A549 (cell line): ENCODE measurements around the gene FBXO2.

Experiments used
- CHD4 ChIP-seq: fragments of 200-600 bp; sonication (generic); IDR thresholded peaks from 2 replicates; pipeline ENCODE4 v1.6.1; 2016; ENCODE audit warnings: antibody characterized with exemption, mild to moderate bottlenecking, borderline replicate concordance
- CTCF ChIP-seq: fragments of >200 bp; sonication (Bioruptor Twin); formaldehyde crosslinking; IDR thresholded peaks from 3 replicates; pipeline ENCODE4 v1.5.1; 2016
- MYC ChIP-seq: IDR thresholded peaks from 2 replicates; pipeline ENCODE4 v1.6.1; 2012; ENCODE audit warnings: mild to moderate bottlenecking, inconsistent platforms, low read length, improper control_type of control experiment, borderline replicate concordance
- POLR2A ChIP-seq: IDR thresholded peaks from 2 replicates; pipeline ENCODE4 v1.6.1; 2012; ENCODE audit warnings: mild to moderate bottlenecking, low read length

- no peak for TF ChIP-seq CTCF
- no peak for TF ChIP-seq POLR2A
- no peak for TF ChIP-seq CHD4
- TF ChIP-seq MYC: no peak
Measured at GRCh38 chr1:11682799-11683198, 28.6 kb upstream of the FBXO2 start.
